Ishikawa (cell line): ENCODE measurements around the gene BZW2.

ENCODE experiments used
- CEBPB ChIP-seq: IDR thresholded peaks from 2 replicates; pipeline ENCODE4 v1.6.1; 2012
- CREB1 ChIP-seq: IDR thresholded peaks from 2 replicates; pipeline ENCODE4 v1.6.1; 2012; ENCODE audit warnings: low read depth
- EGR1 ChIP-seq: IDR thresholded peaks from 2 replicates; pipeline ENCODE4 v1.6.1; 2012
- EP300 ChIP-seq: IDR thresholded peaks from 2 replicates; pipeline ENCODE4 v1.6.1; 2012; ENCODE audit warnings: borderline replicate concordance
- FOXM1 ChIP-seq: IDR thresholded peaks from 2 replicates; pipeline ENCODE4 v1.6.1; 2012; ENCODE audit warnings: low read depth, borderline replicate concordance
- MAX ChIP-seq: IDR thresholded peaks from 2 replicates; pipeline ENCODE4 v1.6.1; 2012
- NFIC ChIP-seq: IDR thresholded peaks from 2 replicates; pipeline ENCODE4 v1.6.1; 2012
- RAD21 ChIP-seq: IDR thresholded peaks from 2 replicates; pipeline ENCODE4 v1.6.1; 2012; ENCODE audit warnings: low read depth
- REST ChIP-seq: IDR thresholded peaks from 2 replicates; pipeline ENCODE4 v1.6.1; 2012; ENCODE audit warnings: low read depth, mild to moderate bottlenecking
- TAF1 ChIP-seq: IDR thresholded peaks from 2 replicates; pipeline ENCODE4 v1.6.1; 2012; ENCODE audit warnings: low read depth, mild to moderate bottlenecking
- TCF12 ChIP-seq: IDR thresholded peaks from 2 replicates; pipeline ENCODE4 v1.6.1; 2012; ENCODE audit warnings: low read depth
- TEAD4 ChIP-seq: IDR thresholded peaks from 2 replicates; pipeline ENCODE4 v1.6.1; 2012
- USF1 ChIP-seq: IDR thresholded peaks from 2 replicates; pipeline ENCODE4 v1.6.1; 2012
- YY1 ChIP-seq: IDR thresholded peaks from 2 replicates; pipeline ENCODE4 v1.6.1; 2012; ENCODE audit warnings: low read depth
- ZBTB7A ChIP-seq: IDR thresholded peaks from 2 replicates; pipeline ENCODE4 v1.6.1; 2012; ENCODE audit warnings: low read depth

Gene BZW2

GRCh38 chr7:16644157-16644556, 1.8 kb upstream of the BZW2 start:
- TF ChIP-seq CEBPB (no peak), TEAD4 (no peak), TAF1 (no peak), RAD21 (no peak), ZBTB7A (no peak), NFIC (no peak), REST (no peak), EP300 (no peak), TCF12 (no peak)

- TF ChIP-seq NFIC (no peak), MAX (peak; percentile 87), REST (no peak), EP300 (no peak; the same call in 1 of the 2 replicates), TCF12 (no peak; the same call in 1 of the 2 replicates), USF1 (no peak), TAF1 (peak; percentile 51; the same call in 1 of the 2 replicates), ZBTB7A (peak; percentile 52; the same call in 1 of the 2 replicates), RAD21 (no peak), EGR1 (0 out of 2 replicates have a peak, but pooled peaks have one; percentile 26), CEBPB (no peak), CREB1 (no peak), FOXM1 (no peak), YY1 (peak; percentile 80), TEAD4 (no peak)
These were observed 1.1 kb upstream of the BZW2 start for GRCh38 chr7:16644636-16645592.

- no peak for TF ChIP-seq TCF12
- no peak for TF ChIP-seq MAX
- TF ChIP-seq FOXM1 = no peak
- no peak for TF ChIP-seq CREB1
- TF ChIP-seq TAF1 = no peak
- no peak for TF ChIP-seq ZBTB7A
- no peak for TF ChIP-seq CEBPB
- no peak for TF ChIP-seq EP300
- no peak for TF ChIP-seq TEAD4
- TF ChIP-seq REST = no peak
- no peak for TF ChIP-seq YY1
- no peak for TF ChIP-seq USF1
- no peak for TF ChIP-seq EGR1
These were observed 591 bp downstream of the BZW2 start for GRCh38 chr7:16646472-16647072.
